NCI-H748 treated with DMSO at 0.1 percent for 48 hours (cell line): Measurements from ENCODE around the gene RPS6KA3.
A peak's percentile ranks its signal among the peaks of the same experiment; 100 is the strongest.
"Not testable (repeated sequence)": the region's sequence is repeated elsewhere in the genome, so short reads cannot be mapped to it uniquely, and the experiment has no call there.

Experiments used
- DNase-seq: peaks from one replicate; lab custom pipeline; 2025; lab: John Stamatoyannopoulos, UW

The RPS6KA3 gene

GRCh38 chrX:20143561-20143960 is 123.1 kb downstream of the RPS6KA3 start:
- DNase-seq: no peak

DNA sequence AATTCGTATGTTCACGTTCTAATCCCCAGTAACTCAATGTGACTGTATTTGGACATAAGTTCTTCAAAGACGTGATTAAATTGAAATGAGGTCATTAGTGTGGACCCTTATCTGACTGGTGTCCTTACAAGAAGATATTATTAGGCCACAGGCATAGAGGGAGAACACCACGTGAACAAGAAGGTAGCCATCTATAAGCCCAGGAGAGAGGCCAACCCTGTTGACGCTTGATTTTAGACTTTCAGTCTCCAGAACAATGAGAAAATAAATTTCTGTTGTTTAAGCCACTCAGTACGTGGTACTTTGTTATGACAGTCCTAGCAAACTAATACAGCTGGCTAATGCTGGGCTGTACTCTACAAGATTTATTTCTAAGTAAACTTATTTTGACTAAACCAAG is 123.6 kb downstream of the RPS6KA3 start:
- DNase-seq: no peak

DNA sequence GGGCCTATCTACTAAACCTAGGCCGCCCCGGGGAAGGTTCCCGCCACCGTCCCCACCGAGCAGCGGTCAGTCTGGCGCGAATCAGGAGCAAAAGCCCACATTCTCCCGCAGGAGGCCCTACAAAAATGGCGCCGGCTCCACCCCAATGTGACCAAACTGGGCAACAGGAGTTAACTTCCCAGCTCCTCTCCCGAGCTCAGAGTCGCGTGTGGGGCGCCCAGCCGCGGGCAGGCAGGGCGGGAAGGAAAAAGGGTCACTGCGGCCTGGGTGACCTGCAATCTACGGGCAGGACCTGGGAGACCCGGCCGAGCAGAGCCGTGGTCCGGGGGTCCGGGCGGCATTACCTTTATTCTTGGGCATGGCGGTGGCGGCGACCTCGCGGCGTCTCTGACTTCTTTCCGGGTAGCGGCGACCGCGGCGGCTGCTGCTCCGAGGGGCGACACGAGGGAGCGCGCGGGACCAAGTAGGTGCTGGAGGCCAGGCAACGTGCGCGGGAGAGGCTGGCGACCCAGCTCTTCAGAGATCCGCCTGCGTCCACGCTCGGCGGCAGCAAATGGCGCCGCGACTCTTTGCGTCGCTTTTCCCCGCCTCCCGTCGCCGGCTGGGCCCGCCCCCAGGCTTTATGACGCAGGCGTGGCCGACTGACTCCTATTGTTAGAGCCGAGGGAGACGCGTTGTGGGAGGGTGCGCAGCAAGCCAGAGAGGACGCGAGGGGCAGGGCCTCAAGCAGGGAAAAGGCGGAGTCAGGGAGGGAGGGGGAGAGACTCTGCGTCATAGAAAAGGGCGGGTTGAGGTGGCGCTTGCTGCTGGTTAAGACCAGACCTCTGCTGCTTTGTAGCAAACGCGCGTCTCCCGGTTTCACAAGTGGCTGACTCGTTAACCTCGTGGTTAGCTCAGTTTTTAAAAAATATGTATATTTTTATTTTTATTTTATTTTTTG is 125.2 kb downstream of the RPS6KA3 start, which contains the start of gene EIF1AX:
TSS of gene EIF1AX (minus strand) at position 558 of the 940 bp plus-strand sequence. CDS start at position 360, 198 bp downstream.
- DNase-seq: peak; percentile 90

GRCh38 chrX:20140420-20140819 is 126.3 kb downstream of the RPS6KA3 start:
- no peak for DNase-seq

- DNase-seq: no peak
These were observed 126.7 kb downstream of the RPS6KA3 start for GRCh38 chrX:20139966-20140365.

- no peak for DNase-seq
These were observed 130.8 kb downstream of the RPS6KA3 start for GRCh38 chrX:20135944-20136343.

DNA sequence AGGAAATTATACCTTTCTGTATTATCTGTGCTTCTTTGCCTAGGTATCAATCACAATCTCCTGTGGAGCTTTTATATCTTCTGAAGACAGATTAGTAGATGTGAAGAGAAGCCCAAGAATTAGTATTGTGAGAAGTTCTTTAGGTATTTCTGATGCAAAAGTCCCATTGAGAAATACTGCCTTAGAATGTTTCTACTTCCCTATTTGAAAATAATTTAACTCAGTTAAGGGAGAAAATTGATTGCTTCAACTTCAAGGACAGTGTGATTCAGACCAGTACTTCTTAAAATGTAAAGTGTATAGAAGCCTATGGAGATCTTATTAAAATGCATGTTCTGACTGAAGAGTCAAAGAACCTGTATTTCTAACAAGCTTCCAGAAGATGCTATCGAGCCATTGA is 134.0 kb downstream of the RPS6KA3 start:
- no peak for DNase-seq

GRCh38 chrX:20130357-20130756 is 136.4 kb downstream of the RPS6KA3 start:
- DNase-seq: no peak

DNA sequence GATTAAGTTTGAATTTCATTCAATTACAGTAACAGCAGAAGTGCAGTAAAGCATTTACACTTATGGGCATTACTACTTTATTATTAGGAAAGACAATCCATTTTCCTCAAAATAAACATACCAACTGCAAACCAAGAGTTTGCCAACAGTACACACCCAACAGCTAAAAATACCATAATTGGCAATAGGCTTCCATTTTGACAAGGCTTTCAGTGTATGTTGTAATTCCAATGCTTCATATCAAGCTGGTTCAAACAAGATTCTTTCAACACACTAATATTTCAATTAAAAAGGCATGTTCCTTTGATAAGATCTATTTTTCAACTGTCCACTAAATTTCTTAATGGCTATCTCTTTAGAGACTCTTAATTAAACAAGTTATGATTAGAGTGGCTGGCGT is 137.2 kb downstream of the RPS6KA3 start:
- no peak for DNase-seq

- DNase-seq: no peak
These were observed 138.0 kb downstream of the RPS6KA3 start for GRCh38 chrX:20128670-20129069.

- DNase-seq: not testable (repeated sequence)
These were observed 139.3 kb downstream of the RPS6KA3 start for GRCh38 chrX:20127440-20127839.

DNA sequence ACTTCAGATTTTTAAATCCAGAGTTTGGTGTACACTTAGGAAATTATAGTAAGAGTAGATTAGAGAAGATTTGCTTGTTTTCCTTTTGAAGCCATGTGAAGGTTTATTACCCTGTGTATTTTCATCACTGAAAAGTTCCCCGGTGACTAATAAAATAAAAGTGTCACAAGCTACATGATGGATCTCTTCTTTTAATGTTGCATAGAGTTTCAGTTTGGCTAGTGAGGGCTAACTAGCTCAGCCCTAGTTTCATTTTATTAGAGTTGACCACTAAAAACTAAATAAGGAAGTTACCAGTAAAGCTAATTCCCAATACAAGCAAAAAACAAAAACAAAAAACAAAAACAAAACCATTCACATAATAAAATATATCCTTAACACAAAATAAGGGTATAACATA is 139.9 kb downstream of the RPS6KA3 start:
- DNase-seq: not testable (repeated sequence)

- no peak for DNase-seq
These were observed 141.7 kb downstream of the RPS6KA3 start for GRCh38 chrX:20124964-20125363.

DNA sequence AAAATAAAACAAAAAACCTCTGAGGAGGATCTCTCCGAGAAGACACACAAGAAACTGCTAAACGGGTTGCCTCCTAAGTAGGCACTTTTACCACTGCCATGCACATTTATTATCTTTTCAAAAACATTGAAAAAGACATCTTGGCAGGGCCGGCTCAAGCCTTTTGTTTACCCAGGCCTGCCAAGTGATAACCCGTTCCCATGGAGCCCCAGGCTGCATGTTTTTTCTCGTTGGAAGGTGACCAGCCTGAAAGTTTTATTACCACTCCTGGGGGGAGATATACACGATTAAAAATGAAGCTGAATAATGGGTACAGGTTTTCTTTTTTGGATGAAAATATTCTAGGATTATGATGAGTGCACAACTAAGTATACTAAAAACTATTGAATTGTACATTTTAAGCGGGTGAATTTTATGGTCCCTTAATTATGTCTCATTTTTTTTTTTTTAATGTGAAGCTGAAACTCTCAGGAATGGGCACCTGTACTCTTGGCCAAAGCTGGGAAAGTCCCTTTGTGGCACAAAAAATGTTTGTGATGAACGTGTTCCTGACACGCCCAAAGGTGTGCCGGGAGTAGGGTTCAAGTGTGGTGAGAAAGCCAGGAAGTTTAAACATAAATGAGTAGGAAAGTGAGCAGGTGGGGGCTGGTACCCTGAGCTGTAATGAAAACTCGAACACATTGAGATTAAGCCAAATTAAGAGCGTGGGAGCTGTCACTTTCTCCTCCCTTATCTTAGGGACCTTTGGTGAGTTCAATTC is 148.5 kb downstream of the RPS6KA3 start:
- DNase-seq: no peak

GRCh38 chrX:20116577-20117240 is 150.0 kb downstream of the RPS6KA3 start, which contains the start of gene MAP7D2:
MAP7D2 (minus strand) TSS chrX:20116907; CDS start chrX:20116879, 28 bp downstream.
- DNase-seq: no peak

GRCh38 chrX:20116087-20116576 is 150.6 kb downstream of the RPS6KA3 start:
- no peak for DNase-seq

GRCh38 chrX:20112022-20112774 is 154.5 kb downstream of the RPS6KA3 start:
- DNase-seq: no peak

DNA sequence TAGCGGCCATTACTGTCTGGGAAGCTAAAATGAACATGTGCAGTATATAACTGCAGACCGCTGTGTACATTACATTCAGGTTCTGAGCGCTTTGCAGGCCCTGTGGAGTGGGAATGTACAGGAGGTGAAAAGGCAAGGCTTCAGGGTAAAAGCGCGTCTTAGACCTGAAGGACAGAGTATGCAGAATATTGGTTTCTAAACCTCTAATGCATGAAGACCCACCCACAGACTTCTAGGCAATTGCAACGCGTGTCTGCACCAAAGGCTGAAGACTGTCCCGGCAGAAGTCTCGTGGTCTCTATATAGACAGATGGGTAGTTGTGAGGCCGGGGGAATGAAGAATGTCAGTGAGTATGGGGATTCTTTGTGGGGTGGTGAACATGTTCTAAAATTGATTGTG is 155.4 kb downstream of the RPS6KA3 start:
- no peak for DNase-seq

DNA sequence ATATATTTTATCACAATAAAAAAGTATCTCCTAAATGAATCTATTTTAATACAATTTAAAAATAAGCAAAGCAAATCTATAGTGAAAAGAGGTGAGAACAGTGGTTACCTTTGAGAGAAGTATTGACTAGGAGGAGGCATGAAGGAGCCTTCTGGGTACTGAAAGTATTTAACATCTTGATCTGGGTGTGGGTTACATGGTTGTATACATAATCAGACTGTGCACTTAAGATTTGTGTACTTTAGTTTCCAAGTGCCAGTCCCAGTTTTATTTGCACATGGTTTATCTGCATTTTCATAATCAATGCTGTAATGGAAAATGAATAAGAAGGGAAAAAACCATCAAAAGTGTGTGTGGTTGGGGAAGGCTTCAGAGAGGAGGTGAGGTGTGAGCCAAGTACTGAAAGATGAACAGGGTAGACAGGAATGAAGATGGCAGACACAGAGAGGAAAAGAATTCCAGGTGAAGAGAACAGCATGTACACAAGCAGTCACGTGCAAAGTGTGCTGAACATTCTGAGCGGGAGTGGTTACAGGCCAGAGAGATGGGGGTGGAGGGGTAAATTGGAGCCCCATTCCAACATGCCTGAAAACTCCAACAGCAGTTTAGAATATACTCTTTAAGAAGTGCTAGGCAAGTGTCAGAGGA is 164.7 kb downstream of the RPS6KA3 start:
- no peak for DNase-seq
